Colonic mucosa (tissue), 4 donors: Measurements from ENCODE around the gene PRELID3B. TPM values are rescaled to one million over a fixed set of nuclear protein-coding genes. Genes with fewer than 3 reads are reported as not detected.

ENCODE experiments used
- DNase-seq: peaks from one replicate; pipeline ENCODE4 v3.0.0-alpha.2; 2020
- H3K27ac ChIP-seq: fragments of 200-600 bp; one replicate; pipeline ENCODE4 v1.8.0; 2021
- H3K27me3 ChIP-seq: fragments of 200-600 bp; one replicate; pipeline ENCODE4 v1.8.0; 2021
- H3K36me3 ChIP-seq: fragments of 200-600 bp; one replicate; pipeline ENCODE4 v1.8.0; 2021
- H3K4me1 ChIP-seq: fragments of 200-600 bp; one replicate; pipeline ENCODE4 v1.8.0; 2021; ENCODE audit warnings: mild to moderate bottlenecking
- H3K4me3 ChIP-seq: fragments of 200-600 bp; one replicate; pipeline ENCODE4 v1.8.0; 2021
- H3K9ac ChIP-seq, 2 donors: one replicate each; pipeline ENCODE4 v1.7.0; 2013; ENCODE audit warnings: control low read depth in 2 of 2, low read depth in 2 of 2, low read length in 2 of 2
- H3K9me3 ChIP-seq: fragments of 200-600 bp; one replicate; pipeline ENCODE4 v1.8.0; 2021
- intact Hi-C: fragments of 100-400 bp; cut with DNase I; formaldehyde crosslinking; loops from one replicate; pipeline ENCODE4 v1.14.1; 2022
- total RNA-seq, 2 donors: library from RNA; stranded (reverse); fragmentation: NEBNext Ultra II Directional in 1 of 2; extraction: Animal tissue kit (Norgen Biotek cat#: 25700) in 1 of 2; gene quantifications; one replicate each; pipeline ENCODE4 v1.2.1, GENCODE V29; 2021
- TF ChIP-seq, protein P1 (sequence below): fragments of 200-600 bp; IDR thresholded peaks from one replicate; pipeline ENCODE4 v1.8.0; 2022; ENCODE audit warnings: antibody characterized with exemption, mild to moderate bottlenecking
- donor health status: healthy.
- donor health status: DM: no; HTN: no; CAD: no.
- donor health status: DM: no; HTN: no; CAD: no.

The PRELID3B gene
- total RNA-seq, 2 donors from 2014 or later = 138 to 141 TPM

DNA sequence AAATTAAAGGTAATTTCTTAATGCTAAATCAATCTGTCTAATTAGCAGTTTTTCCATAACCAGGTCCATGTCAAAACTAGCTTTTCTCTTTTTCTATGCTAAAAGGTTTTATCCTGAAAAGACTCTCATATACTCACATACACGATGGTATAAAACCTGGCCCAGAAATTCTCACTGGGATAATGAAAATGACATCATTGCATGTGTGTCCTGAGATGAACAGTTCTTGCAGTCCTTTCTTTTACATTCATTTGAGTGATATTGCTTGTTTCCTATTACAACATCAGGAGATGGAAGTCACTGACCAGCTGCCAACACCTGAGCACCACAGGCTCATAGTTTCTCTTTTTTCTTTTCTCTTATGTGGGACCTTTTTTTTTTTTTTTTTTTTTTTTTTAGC is 7.9 kb upstream of the PRELID3B start:
- Histone ChIP-seq H3K27ac (no peak overlapping the region), H3K4me3 (no peak overlapping the region), H3K27me3 (no peaks in the 10 kb centered on the region), H3K36me3 (no peaks in the 10 kb centered on the region), H3K4me1 (peaks cover 9% of the 10 kb centered on the region), H3K9me3 (no peaks in the 10 kb centered on the region), H3K9ac (no peak overlapping the region)
- DNase-seq = no peak
- intact Hi-C loops = no loop called here
- TF ChIP-seq, protein P1, sequence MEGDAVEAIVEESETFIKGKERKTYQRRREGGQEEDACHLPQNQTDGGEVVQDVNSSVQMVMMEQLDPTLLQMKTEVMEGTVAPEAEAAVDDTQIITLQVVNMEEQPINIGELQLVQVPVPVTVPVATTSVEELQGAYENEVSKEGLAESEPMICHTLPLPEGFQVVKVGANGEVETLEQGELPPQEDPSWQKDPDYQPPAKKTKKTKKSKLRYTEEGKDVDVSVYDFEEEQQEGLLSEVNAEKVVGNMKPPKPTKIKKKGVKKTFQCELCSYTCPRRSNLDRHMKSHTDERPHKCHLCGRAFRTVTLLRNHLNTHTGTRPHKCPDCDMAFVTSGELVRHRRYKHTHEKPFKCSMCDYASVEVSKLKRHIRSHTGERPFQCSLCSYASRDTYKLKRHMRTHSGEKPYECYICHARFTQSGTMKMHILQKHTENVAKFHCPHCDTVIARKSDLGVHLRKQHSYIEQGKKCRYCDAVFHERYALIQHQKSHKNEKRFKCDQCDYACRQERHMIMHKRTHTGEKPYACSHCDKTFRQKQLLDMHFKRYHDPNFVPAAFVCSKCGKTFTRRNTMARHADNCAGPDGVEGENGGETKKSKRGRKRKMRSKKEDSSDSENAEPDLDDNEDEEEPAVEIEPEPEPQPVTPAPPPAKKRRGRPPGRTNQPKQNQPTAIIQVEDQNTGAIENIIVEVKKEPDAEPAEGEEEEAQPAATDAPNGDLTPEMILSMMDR = no peak

DNA sequence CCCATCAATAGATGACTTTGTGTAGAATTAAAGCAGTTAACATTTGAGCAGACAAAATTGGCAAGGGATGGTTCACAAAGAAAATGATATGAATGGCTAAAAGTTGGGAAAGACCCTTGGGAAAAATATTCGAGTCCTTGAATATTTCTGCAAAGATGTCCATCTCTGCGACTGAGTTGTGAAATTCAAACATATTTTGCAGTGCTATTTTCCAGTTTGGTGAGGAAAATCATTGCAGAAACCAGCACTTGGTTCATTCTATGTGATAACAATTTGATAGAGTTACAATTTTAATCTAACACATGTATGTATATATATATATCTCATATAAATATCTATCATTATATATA is 6.1 kb upstream of the PRELID3B start:
- no peak overlapping the region for H3K9ac ChIP-seq
- peak overlapping the region; percentile 75 for H3K27ac ChIP-seq
- DNase-seq = no peak
- TF ChIP-seq, protein P1 = no peak
- H3K4me3 ChIP-seq = no peak overlapping the region
- peaks cover 9% of the 10 kb centered on the region for H3K4me1 ChIP-seq
- H3K36me3 ChIP-seq = no peaks in the 10 kb centered on the region
- intact Hi-C loops = no loop called here
- H3K27me3 ChIP-seq = no peaks in the 10 kb centered on the region
- no peaks in the 10 kb centered on the region for H3K9me3 ChIP-seq

DNA sequence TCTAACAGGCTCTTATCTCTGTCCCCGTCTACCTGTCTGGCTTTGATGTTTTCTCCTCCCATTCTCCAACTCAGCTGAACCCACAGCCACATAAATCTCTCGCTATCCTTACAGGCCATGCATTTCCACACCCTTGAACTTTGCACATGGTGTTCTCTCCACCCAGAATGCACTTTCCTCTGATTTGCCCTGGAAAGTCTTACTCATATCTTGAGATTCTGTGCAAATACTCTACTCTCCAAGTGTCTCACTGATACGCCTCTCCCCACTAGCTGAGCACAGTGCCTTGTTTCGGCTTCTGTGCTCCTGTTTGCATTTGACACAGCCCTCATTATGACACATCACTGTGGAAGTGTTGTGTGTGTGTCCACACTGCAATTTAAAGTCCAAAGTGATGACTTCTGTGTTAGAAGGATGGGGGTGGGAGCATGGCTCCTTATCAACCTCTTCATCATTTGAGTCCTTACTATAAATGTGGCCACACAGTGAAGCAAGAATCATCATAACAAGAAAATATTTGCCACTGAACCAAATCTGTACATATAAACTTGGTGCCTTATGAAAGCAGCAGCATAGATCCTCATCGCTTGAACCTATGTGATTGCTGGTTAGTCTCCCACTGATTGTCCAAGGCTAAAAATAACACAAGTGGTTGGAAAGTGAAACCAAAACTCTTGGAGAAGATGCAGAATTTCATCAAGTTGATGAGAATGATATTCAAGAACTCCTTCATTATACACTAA is 5.5 kb upstream of the PRELID3B start:
- intact Hi-C loops = no loop called here
- TF ChIP-seq, protein P1 = no peak

DNA sequence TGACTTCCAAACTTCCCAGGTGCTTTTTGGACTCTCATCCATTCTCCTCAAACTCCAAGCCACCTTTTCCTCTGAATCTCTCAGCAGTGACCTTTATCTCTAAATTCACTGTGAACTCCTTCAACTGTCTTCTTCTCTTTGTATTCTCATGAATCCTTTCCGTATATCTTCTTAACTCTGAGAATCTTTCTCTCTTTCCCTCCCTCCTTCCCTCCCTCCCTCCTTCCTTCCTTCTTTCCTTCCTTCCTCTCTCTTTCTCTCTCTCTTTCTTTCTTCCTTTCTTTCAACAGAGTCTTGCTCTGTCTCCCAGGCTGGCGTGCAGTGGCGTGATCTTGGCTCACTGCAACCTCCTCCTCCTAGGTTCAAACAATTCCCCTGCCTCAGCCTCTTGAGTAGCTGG is 4.3 kb upstream of the PRELID3B start:
- peak overlapping the region; percentile 75 for H3K27ac ChIP-seq
- TF ChIP-seq, protein P1 = no peak

More for the DNA sequence above, 5.5 kb upstream of the PRELID3B start:
- peak overlapping the region; percentile 75 for H3K27ac ChIP-seq
- DNase-seq = peak; percentile 76
- peak overlapping the region in 1 of 2 donors; percentile 19 for H3K9ac ChIP-seq
- no peaks in the 10 kb centered on the region for H3K27me3 ChIP-seq
- no peaks in the 10 kb centered on the region for H3K36me3 ChIP-seq
- no peaks in the 10 kb centered on the region for H3K9me3 ChIP-seq
- H3K4me1 ChIP-seq = peaks cover 13% of the 10 kb centered on the region
- H3K4me3 ChIP-seq = no peak overlapping the region

DNA sequence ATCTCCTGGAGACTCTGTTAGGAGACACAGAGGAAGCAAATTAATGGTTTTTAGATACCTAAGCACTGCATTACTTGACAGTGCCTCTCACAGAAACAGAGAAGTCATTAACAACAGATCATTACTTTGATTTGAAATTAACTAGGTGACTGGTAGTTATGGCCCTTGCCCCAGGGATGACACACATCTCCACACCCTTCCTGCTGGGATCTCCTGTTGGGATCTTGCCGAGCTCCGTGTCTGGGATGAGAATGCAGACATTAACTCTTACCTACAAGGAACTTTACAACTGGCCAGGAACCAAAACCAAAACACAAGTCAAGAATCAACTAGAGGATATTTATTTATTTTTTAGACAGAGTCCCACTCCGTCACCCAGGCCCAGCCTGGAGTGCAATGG is 2.2 kb upstream of the PRELID3B start:
- Histone ChIP-seq H3K27me3 (no peaks in the 10 kb centered on the region), H3K4me1 (peaks cover 30% of the 10 kb centered on the region), H3K4me3 (no peak overlapping the region), H3K36me3 (no peaks in the 10 kb centered on the region), H3K27ac (no peak overlapping the region), H3K9ac (no peak overlapping the region), H3K9me3 (no peaks in the 10 kb centered on the region)
- DNase-seq = no peak
- TF ChIP-seq, protein P1 = no peak
- intact Hi-C loops = loop anchor here (5.0 kb wide), 1 partner anchor 157 kb away; no protein-coding TSS in a partner anchor

More for the DNA sequence above, 4.3 kb upstream of the PRELID3B start:
- no peaks in the 10 kb centered on the region for H3K27me3 ChIP-seq
- no peak overlapping the region for H3K9ac ChIP-seq
- no peaks in the 10 kb centered on the region for H3K36me3 ChIP-seq
- H3K4me1 ChIP-seq = peaks cover 14% of the 10 kb centered on the region
- H3K4me3 ChIP-seq = no peak overlapping the region
- no peaks in the 10 kb centered on the region for H3K9me3 ChIP-seq
- no peak for DNase-seq
- intact Hi-C loops = no loop called here
